ENCODE data around the gene PAK5.

DNA sequence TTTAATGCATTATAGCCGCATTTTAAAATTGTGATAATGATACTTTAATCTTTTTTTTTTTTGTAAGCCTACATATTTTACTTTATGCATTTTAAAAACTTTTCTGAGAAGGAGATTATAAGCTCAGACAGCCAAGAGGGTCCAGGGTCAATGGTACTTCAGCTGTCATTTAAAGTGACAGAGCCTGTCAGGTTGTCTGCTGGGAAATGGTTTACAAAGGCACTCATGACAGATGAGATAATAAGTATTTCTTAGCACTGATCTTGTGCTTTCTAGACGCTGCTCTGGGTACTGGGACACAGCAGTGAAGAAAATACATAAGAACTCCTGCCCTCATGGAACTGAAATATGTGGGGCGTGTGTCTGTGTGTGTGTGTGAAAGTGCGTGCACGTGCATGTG lies 304.9 kb downstream of the PAK5 start:
- TF ChIP-seq, protein P1, sequence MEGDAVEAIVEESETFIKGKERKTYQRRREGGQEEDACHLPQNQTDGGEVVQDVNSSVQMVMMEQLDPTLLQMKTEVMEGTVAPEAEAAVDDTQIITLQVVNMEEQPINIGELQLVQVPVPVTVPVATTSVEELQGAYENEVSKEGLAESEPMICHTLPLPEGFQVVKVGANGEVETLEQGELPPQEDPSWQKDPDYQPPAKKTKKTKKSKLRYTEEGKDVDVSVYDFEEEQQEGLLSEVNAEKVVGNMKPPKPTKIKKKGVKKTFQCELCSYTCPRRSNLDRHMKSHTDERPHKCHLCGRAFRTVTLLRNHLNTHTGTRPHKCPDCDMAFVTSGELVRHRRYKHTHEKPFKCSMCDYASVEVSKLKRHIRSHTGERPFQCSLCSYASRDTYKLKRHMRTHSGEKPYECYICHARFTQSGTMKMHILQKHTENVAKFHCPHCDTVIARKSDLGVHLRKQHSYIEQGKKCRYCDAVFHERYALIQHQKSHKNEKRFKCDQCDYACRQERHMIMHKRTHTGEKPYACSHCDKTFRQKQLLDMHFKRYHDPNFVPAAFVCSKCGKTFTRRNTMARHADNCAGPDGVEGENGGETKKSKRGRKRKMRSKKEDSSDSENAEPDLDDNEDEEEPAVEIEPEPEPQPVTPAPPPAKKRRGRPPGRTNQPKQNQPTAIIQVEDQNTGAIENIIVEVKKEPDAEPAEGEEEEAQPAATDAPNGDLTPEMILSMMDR (conservative IDR thresholded peaks at IDR 0.05; ENCODE audit: low read depth in 2 of 2), result no peak
- TF ChIP-seq CREB1 (CRISPR knock-in tag; IDR thresholded peaks at IDR 0.05; ENCODE audit: low read depth) (no peak), EZH2 (IDR thresholded peaks at IDR 0.05; ENCODE audit: low read depth, unreplicated experiment) (no peak), EZH2phosphoT487 (IDR thresholded peaks at IDR 0.05; ENCODE audit: unreplicated experiment) (no peak), POLR2AphosphoS5 (IDR thresholded peaks at IDR 0.05; ENCODE audit: low read depth) (no peak), JUNB (IDR thresholded peaks at IDR 0.05; ENCODE audit: unreplicated experiment) (no peak), ZNF462 (CRISPR knock-in tag; IDR thresholded peaks at IDR 0.05) (no peak)
- TF ChIP-seq, protein P2, sequence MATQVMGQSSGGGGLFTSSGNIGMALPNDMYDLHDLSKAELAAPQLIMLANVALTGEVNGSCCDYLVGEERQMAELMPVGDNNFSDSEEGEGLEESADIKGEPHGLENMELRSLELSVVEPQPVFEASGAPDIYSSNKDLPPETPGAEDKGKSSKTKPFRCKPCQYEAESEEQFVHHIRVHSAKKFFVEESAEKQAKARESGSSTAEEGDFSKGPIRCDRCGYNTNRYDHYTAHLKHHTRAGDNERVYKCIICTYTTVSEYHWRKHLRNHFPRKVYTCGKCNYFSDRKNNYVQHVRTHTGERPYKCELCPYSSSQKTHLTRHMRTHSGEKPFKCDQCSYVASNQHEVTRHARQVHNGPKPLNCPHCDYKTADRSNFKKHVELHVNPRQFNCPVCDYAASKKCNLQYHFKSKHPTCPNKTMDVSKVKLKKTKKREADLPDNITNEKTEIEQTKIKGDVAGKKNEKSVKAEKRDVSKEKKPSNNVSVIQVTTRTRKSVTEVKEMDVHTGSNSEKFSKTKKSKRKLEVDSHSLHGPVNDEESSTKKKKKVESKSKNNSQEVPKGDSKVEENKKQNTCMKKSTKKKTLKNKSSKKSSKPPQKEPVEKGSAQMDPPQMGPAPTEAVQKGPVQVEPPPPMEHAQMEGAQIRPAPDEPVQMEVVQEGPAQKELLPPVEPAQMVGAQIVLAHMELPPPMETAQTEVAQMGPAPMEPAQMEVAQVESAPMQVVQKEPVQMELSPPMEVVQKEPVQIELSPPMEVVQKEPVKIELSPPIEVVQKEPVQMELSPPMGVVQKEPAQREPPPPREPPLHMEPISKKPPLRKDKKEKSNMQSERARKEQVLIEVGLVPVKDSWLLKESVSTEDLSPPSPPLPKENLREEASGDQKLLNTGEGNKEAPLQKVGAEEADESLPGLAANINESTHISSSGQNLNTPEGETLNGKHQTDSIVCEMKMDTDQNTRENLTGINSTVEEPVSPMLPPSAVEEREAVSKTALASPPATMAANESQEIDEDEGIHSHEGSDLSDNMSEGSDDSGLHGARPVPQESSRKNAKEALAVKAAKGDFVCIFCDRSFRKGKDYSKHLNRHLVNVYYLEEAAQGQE (IDR thresholded peaks at IDR 0.05; ENCODE audit: unreplicated experiment), result no peak
